GM11168 (cell line): ENCODE data around the gene EGFL7.

ENCODE experiments used
- in situ Hi-C: fragments of 300-500 bp; cut with MboI; formaldehyde crosslinking; loops from one replicate; pipeline ENCODE4 v1.12.0; 2022; ENCODE audit warnings: low sequenced_read_pairs; ENCODE audit not compliant: unreplicated experiment

EGFL7 gene

DNA sequence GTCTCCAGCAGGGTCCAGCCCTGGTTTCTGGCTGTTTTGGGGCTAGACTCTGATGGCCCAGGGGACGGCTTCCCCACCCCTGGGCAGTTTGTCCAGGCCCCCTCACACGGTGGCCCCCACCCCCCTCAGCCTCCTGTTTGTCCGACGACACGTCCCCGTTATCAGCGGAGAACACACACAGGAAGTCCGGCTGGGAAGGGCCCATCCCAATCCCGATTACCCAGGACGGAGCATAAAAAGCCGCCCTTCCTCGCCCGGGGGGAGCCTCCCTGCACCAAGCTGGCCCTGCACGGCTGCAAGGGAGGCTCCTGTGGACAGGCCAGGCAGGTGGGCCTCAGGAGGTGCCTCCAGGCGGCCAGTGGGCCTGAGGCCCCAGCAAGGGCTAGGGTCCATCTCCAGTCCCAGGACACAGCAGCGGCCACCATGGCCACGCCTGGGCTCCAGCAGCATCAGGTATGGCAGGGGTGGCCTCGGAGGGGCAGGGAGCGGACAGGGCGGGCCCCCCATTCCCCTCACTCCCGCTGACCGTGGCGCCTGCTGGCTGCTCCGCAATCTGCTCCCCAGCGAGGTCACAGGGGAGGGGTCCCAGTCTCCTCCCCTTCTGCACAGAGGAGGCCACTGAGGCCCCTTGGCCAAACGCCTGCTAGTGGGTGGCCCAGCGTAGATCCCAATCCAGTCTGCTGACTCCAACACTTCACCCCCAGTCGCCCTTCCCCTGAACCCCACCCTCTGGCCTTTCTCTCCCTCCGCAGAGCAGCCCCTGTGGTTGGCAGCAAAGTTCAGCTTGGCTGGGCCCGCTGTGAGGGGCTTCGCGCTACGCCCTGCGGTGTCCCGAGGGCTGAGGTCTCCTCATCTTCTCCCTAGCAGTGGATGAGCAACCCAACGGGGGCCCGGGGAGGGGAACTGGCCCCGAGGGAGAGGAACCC is at the start of gene EGFL7:
EGFL7 (plus strand) TSS at position 261 of the 926 bp plus-strand sequence. CDS start 5,367 bp downstream, outside the sequence.
- in situ Hi-C loops = no loop called here

- in situ Hi-C loops = no loop called here
These were observed 48.8 kb upstream of the EGFL7 start for GRCh38 chr9:136613824-136614371.

DNA sequence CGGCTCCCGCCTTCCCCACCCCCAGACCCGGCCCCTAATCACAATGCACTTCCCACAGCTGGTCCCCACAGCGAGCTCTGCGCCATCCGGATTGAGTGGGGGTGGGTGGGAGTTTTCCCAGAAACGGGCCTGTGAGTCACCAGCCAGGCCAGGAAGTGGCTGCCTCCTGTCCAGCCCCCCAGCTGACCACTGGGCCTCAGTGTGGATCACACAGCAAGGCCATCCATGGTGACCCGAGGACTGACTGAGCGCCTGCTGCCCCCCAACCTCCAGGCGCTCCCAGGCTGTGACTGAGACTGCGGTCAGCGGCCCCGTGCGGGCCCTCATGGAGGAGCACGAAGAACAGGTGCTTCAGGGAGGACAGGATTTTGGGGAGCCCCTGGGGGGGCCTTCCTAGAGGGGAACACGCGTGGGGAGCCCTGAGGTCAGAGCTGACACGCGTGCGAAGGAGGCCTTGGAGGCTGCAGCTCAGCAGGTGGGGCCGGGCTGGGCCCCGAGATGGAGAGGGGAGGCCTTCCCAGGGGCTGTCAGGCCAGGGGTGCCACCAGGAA is 48.3 kb upstream of the EGFL7 start:
- in situ Hi-C loops = no loop called here

GRCh38 chr9:136614967-136615623 is 47.6 kb upstream of the EGFL7 start:
- in situ Hi-C loops = no loop called here

GRCh38 chr9:136615631-136616306 is 46.9 kb upstream of the EGFL7 start:
- in situ Hi-C loops = no loop called here

DNA sequence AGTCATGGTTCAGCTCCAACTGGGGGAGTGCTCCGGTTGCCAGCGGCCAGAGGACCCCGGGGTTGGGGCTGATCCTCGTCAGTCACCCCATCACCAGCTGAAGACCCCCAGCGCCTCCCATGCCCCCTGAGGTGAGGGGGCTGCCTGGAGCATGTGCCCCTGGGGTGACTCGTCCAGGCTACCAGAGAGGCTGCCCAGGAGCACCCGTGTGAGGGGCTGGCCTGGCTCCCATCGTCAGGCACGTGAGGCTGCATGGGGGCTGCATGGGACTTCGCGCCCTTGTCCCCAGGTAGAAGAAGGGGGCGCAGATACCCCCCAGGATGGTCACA is 46.4 kb upstream of the EGFL7 start:
- in situ Hi-C loops = no loop called here

- in situ Hi-C loops = no loop called here
These were observed 45.6 kb upstream of the EGFL7 start for GRCh38 chr9:136616948-136617695.

DNA sequence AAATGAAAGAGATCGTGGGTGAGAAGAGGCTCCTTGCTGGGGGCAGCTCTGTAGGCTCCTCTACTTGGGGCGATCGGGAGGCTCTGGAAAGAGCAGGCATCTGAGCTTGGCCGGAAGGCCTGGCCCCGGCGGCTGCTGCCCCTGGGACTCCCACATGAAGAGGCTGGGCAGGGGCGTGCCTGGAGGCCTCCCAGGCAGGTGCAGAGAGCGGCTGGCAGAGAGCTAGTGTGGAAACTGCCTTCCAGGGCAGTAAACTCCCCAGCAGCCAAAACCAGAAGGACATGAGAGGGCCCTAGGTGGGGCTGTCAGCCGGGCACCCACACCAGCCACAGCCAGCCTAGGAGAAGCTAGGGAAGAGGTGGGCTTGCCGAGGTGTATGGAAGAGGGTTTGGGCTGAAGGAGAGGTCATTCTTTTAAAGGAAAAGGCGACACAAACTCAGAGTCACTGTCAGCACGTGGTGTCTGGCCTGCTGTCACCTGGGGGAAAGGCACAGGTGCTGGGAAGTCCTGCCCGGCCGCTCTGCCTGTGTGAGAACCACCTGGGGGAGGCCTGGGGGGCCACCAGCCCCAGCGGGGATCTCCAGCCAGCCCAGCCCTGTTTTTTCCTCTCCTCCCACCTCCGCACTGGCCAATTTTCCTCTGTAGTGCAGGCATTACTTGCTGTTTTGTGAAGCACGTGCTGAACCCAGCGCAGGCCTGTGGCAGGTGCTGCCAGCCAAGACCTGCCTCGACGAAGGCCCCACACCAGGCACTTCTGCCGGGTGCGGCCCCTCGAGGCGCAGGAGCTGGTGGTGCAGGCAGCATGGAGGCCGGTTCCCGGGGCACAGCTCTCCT is 44.8 kb upstream of the EGFL7 start:
- in situ Hi-C loops = no loop called here

DNA sequence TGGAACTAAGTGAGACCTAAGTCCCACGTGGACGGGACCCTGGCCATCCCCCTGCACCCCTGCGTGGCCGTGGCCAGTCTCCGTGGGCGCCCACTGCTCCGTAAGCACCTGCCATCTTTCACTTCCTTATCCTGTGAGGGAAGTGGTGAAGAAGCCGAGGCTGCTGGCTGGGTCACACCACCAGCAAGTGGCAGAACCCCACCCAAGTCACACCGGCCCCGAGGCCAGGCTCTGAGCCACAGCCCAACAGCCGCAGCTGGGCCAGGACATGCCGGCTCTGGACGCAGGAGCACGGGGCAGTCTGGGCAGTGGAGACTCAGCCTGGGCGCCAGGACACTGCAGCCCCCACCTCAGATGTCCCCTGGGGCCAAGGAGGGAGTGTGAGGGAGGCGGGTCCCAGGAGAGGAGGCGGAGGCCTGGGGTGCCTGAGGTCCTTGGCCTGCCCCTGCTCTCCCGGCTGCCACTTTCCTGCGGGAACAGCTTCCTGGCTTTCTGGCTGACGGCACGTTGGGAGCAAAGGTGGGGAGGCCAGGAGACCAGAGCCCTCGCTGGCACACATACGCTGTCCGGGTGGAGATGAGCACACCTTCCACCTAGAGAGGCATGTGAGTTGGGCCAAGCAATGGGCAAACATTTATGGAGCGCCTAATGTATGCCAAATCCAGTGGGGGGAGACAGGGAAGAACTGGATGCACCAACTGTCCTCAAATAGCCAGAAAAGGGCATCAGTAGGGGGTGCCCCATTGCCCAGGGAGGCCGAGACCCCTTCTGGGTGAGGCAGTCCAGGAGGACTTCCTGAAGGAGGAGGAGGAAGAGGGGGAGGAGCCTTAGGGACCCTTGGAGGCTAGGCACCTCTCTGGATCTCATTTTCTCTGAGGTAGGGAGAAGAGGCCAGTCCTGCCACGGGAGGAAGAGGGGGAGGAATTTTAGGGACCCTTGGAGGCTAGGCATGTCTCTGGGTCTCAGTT is 43.9 kb upstream of the EGFL7 start:
- in situ Hi-C loops = no loop called here

GRCh38 chr9:136619742-136620440 is 42.8 kb upstream of the EGFL7 start:
- in situ Hi-C loops = no loop called here

GRCh38 chr9:136620441-136621018 is 42.2 kb upstream of the EGFL7 start:
- in situ Hi-C loops = no loop called here

- in situ Hi-C loops = no loop called here
These were observed 41.5 kb upstream of the EGFL7 start for GRCh38 chr9:136621019-136621733.

GRCh38 chr9:136621734-136622093 is 41.0 kb upstream of the EGFL7 start:
- in situ Hi-C loops = no loop called here

DNA sequence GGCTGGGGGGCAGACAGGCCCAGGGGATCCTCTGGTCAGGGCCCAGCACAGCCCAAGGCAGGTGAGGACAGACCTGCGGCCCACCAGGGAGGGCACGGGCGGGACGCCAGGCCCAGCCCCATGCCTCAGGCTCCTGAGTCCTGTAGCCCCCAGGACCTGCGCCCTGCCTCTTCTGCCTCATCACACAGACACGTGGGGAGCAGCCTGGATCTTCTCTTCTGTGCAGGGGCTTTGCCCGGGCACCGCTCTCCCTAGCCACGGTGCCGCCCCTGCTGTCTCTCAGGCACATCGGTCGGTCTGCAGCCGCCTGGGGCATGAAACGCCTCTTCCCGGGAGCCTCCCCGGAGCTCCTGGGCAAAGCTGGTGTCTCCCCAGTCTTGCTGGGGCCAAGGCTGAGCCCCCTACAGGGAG is 40.2 kb upstream of the EGFL7 start:
- in situ Hi-C loops = no loop called here

GRCh38 chr9:136623016-136623841 is 39.5 kb upstream of the EGFL7 start:
- in situ Hi-C loops = no loop called here

GRCh38 chr9:136623842-136624183 is 38.9 kb upstream of the EGFL7 start:
- in situ Hi-C loops = no loop called here
